Neutrophil (primary cell): ENCODE measurements around the gene FHDC1.

Experiments
- H3K27ac ChIP-seq: fragments of 200-600 bp; sonication (generic); 2 replicates; pipeline ENCODE4 v1.5.1; 2016; ENCODE audit warnings: mild to moderate bottlenecking, moderate library complexity
- H3K27me3 ChIP-seq: fragments of 200-600 bp; sonication (generic); 2 replicates; pipeline ENCODE4 v1.6.0; 2016; ENCODE audit warnings: mild to moderate bottlenecking
- H3K36me3 ChIP-seq: fragments of 200-600 bp; sonication (generic); 2 replicates; pipeline ENCODE4 v1.5.1; 2017
- H3K4me1 ChIP-seq, 2 experiments: fragments of 200-600 bp in 1 of 2; sonication (generic) in 1 of 2; 1 replicate in 1 of 2; 2 replicates in 1 of 2; pipeline versions ENCODE4 v1.5.1 to v1.6.1; 2013 to 2016; ENCODE audit warnings: low read depth in 1 of 2, low read length in 1 of 2, mild to moderate bottlenecking in 1 of 2, moderate library complexity in 1 of 2; ENCODE audit not compliant: control insufficient read depth in 1 of 2, insufficient read depth in 1 of 2
- H3K4me3 ChIP-seq, 2 experiments: fragments of 200-600 bp in 1 of 2; sonication (generic) in 1 of 2; 1 replicate in 1 of 2; 2 replicates in 1 of 2; pipeline ENCODE4 v1.5.1; 2013 to 2016; ENCODE audit warnings: low read depth in 1 of 2, low read length in 1 of 2, mild to moderate bottlenecking in 1 of 2, moderate library complexity in 1 of 2
- H3K9me3 ChIP-seq: fragments of 200-600 bp; sonication (generic); 2 replicates; pipeline ENCODE4 v1.5.1; 2016
- CTCF ChIP-seq: fragments of 200-600 bp; sonication (generic); IDR thresholded peaks from 2 replicates; pipeline ENCODE4 v1.5.1; 2016; ENCODE audit warnings: antibody characterized with exemption

Gene FHDC1

GRCh38 chr4:152981842-152982241 lies 45.7 kb downstream of the FHDC1 start:
- no peaks in the 10 kb centered on the region for H3K36me3 ChIP-seq
- H3K9me3 ChIP-seq, result no peaks in the 10 kb centered on the region
- H3K27me3 ChIP-seq, result no peaks in the 10 kb centered on the region
- no peaks in the 10 kb centered on the region for H3K4me1 ChIP-seq
- H3K27ac ChIP-seq, result no peak overlapping the region
- TF ChIP-seq CTCF, result no peak
- H3K4me3 ChIP-seq, result no peak overlapping the region

- TF ChIP-seq CTCF, result no peak
- H3K9me3 ChIP-seq, result no peaks in the 10 kb centered on the region
- no peaks in the 10 kb centered on the region for H3K36me3 ChIP-seq
- no peak overlapping the region for H3K4me3 ChIP-seq
- H3K4me1 ChIP-seq, result no peaks in the 10 kb centered on the region
- no peaks in the 10 kb centered on the region for H3K27me3 ChIP-seq
- no peak overlapping the region for H3K27ac ChIP-seq
These were observed 47.1 kb downstream of the FHDC1 start for GRCh38 chr4:152983221-152983620.

- TF ChIP-seq CTCF, result no peak
- Histone ChIP-seq H3K4me3 (no peak overlapping the region), H3K27me3 (no peaks in the 10 kb centered on the region), H3K4me1 (no peaks in the 10 kb centered on the region), H3K27ac (no peak overlapping the region), H3K36me3 (no peaks in the 10 kb centered on the region), H3K9me3 (no peaks in the 10 kb centered on the region)
These were observed 47.8 kb downstream of the FHDC1 start for GRCh38 chr4:152983774-152984411.

GRCh38 chr4:152988721-152989553 lies 52.8 kb downstream of the FHDC1 start:
- H3K36me3 ChIP-seq, result no peaks in the 10 kb centered on the region
- H3K4me1 ChIP-seq, result no peaks in the 10 kb centered on the region
- H3K9me3 ChIP-seq, result no peaks in the 10 kb centered on the region
- no peak overlapping the region for H3K4me3 ChIP-seq
- no peak for TF ChIP-seq CTCF
- H3K27ac ChIP-seq, result no peak overlapping the region
- no peaks in the 10 kb centered on the region for H3K27me3 ChIP-seq

- no peak for TF ChIP-seq CTCF
- no peaks in the 10 kb centered on the region for H3K4me1 ChIP-seq
- H3K36me3 ChIP-seq, result no peaks in the 10 kb centered on the region
- H3K27me3 ChIP-seq, result no peaks in the 10 kb centered on the region
- H3K9me3 ChIP-seq, result no peaks in the 10 kb centered on the region
- no peak overlapping the region for H3K27ac ChIP-seq
- no peak overlapping the region for H3K4me3 ChIP-seq
These were observed 53.4 kb downstream of the FHDC1 start for GRCh38 chr4:152989554-152989970.
